Left cardiac atrium (tissue), 4 donors: ENCODE measurements around the gene SCLY. TPM values are rescaled to one million over a fixed set of nuclear protein-coding genes. Genes with fewer than 3 reads are reported as not detected.
"Not testable (repeated sequence)": the region's sequence is repeated elsewhere in the genome, so short reads cannot be mapped to it uniquely, and the experiment has no call there.

Experiments
- ATAC-seq, 2 donors: fragments of 200-7000 bp; cut with Tn5 transposase; one replicate each; pipeline ENCODE4 v1.9.1; 2020; ENCODE audit warnings: mild to moderate bottlenecking in 2 of 2, moderate library complexity in 2 of 2
- DNase-seq: peaks from one replicate; pipeline ENCODE4 v3.0.0-alpha.2; 2020
- intact Hi-C, 2 donors: fragments of 100-400 bp; cut with DNase I; formaldehyde crosslinking; loops; one replicate each; pipeline versions ENCODE4 v1.14.1 to v1.15.1; 2022 to 2023
- long read RNA-seq: library from polyadenylated mRNA; unstranded; transcript quantifications from one replicate; pipeline ENCODE4 v2.0.0, GENCODE V29; 2021
- total RNA-seq, 2 donors: library from RNA; stranded (reverse); fragmentation: NEBNext Ultra II Directional; extraction: Animal tissue kit (Norgen Biotek cat#: 25700); gene quantifications; one replicate each; pipeline ENCODE4 v1.2.1, GENCODE V29; 2021
- donor health status: DM: no; HTN: yes; CAD: no.
- donor health status: DM: no; HTN: yes; CAD: no; lungs with severe emphysema.
- donor health status: DM: yes; HTN: yes; CAD: no.
- donor health status: Dilated cardiomyopathy.

The SCLY gene
- 10 to 100 TPM in 1 of 2 donors, 1 to 10 TPM in 1; 9.6 to 10.9 TPM for total RNA-seq
- long read RNA-seq, transcript SCLY-201 (12 exons, 2,562 nt) = major isoform, 8 of 11 reads
- long read RNA-seq, partial matches to known transcripts = 1 of 11 reads
- long read RNA-seq, other reads (novel, unspliced or antisense) = 0 of 11 reads

GRCh38 chr2:238060542-238061314 lies at the start of gene SCLY:
TSS of gene SCLY (plus strand) at chr2:238061001. CDS start at chr2:238061055, 54 bp downstream.
- intact Hi-C loops = no loop called here
- DNase-seq = peak; percentile 98
- peak; percentile 99 for ATAC-seq

DNA sequence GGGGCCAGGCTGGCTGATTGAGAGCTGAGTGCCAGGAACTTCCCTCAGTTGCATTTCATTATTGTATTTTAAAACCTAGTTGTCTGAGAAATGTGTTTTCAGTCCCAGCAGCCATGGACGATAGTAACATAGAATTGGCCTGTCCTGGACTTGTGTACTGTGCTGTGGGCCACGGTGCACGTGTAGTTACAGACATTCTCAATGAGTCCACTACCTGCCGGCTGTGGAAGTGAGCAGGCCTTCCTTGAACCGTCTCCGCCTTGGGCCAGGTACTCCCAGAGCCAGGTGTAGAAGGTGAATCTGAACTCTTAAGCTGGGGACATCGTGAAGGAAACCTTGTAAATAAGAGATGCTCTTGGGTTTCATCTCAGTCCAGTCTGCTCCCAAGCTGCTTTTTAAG lies 47.0 kb upstream of the SCLY start:
- intact Hi-C loops = no loop called here
- DNase-seq = no peak
- no peak for ATAC-seq

DNA sequence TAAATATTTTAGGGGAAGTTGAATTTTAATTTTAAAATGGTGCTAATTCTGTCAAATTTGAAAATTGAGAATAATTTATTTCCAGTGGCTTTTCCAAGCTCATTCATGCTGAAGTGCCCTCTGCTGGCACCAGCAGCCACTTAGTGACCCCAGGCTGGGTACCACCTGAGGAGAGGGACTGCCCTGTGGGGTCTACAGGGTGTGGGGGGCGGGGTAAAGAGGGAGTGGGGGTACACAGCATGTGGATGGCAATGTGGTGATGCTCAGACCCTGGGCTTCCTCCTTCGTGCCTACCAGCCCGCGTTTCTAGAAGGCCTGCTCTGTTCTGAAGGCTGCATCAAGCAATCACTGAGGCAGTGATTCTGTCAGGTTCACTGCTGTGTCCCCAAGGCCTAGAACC lies 45.1 kb upstream of the SCLY start:
- ATAC-seq = no peak
- DNase-seq = no peak
- intact Hi-C loops = no loop called here

DNA sequence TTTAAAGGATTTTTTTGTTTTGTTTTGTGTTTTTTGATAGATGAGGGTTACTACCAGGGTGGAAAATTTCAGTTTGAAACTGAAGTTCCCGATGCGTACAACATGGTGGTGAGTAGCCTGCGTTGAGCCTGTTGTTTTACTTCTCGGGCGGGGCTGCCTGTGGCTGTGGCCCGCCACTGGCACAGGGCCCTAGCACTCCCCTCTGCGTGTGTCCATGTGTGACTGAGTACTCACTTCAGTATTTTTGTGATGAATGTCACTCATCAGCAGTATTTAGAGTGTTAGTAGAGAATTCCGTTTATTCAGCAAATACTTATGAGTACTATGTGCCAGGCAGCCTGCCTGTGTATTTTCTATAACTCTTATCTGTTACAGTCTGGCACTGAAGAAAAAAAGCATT lies 44.3 kb upstream of the SCLY start:
- DNase-seq (no peak), ATAC-seq (no peak)
- intact Hi-C loops = no loop called here

DNA sequence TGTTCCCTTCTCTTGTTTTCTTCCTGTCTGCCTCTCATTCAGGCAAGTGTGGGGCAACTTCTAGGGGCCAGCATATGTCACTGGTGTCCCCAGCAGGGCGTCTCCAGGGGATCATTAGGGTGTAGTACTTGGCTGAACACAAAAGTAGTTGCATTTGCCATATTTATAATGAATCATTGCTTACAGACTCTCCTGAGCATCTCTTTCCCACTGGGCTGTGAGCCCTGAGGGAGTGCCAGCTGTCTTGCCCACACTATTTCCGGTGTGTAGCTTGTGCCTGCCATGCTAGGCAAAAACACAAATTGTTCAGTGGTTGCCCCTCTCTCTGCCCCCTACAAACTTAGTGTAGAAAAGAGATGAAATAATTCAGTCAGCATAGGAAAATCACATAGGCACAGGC lies 40.8 kb upstream of the SCLY start:
- no peak for DNase-seq
- ATAC-seq = no peak
- intact Hi-C loops = no loop called here

DNA sequence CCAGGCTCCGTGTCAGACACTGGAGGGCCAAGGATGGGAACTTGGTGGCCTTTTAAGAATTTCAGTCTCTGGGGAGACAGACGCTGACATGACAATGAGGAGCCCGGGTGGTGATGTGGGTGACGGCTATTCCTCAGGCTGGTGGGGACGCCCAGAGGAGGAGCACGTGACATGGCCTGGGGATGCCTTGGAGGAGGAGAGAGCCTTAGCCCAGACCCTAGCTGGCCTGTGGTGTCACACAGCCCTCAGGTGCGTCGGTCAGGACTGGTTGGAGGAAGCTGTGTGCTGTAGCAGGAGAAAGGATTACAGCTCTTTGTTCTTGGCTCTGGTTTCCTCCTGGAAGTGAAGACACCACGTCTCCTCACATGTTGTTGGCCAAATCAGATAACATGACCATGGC lies 40.0 kb upstream of the SCLY start:
- no peak for ATAC-seq
- no peak for DNase-seq
- intact Hi-C loops = no loop called here

- ATAC-seq = no peak
- intact Hi-C loops = no loop called here
- DNase-seq = no peak
These were observed 39.5 kb upstream of the SCLY start for GRCh38 chr2:238021327-238021726.

GRCh38 chr2:238022594-238023157 lies 38.1 kb upstream of the SCLY start:
- intact Hi-C loops = no loop called here
- ATAC-seq (no peak), DNase-seq (no peak)

GRCh38 chr2:238023608-238024007 lies 37.2 kb upstream of the SCLY start:
- DNase-seq = no peak
- intact Hi-C loops = no loop called here
- ATAC-seq = no peak

GRCh38 chr2:238024986-238025385 lies 35.8 kb upstream of the SCLY start:
- DNase-seq (no peak), ATAC-seq (peak in 1 of 2 donors; percentile 19)
- intact Hi-C loops = no loop called here

DNA sequence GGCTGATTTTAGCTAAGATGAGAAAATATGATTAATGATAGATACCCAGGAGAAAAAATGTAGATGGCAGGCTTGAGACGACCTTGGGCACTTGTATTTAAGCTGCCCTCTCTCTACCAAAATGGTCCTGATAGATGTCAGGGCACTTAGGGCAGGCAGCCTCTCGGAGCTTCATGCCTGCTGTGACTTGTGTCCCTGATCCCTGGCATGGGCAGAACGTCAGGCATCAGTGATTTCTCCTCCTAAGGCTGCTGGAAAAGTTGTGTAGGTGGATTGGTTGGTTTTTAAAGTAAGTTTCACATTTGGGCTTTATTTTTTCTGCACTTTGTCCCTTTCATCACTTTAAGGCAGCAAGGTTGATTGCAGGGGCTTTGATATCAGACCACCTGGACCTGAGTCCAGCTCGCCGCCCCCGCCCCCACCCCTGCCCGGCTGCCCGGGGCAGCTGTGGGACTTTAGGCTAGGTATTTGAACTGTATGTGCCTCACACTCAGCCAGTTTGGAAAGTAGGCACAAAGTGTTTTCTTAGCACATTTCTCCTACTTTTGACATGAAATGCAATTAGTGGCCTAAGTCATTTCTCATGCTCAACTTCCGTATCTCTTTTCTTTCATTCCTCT lies 35.0 kb upstream of the SCLY start:
- DNase-seq (no peak), ATAC-seq (no peak)
- intact Hi-C loops = no loop called here

- ATAC-seq (no peak), DNase-seq (no peak)
- intact Hi-C loops = no loop called here
These were observed 33.7 kb upstream of the SCLY start for GRCh38 chr2:238027058-238027457.

DNA sequence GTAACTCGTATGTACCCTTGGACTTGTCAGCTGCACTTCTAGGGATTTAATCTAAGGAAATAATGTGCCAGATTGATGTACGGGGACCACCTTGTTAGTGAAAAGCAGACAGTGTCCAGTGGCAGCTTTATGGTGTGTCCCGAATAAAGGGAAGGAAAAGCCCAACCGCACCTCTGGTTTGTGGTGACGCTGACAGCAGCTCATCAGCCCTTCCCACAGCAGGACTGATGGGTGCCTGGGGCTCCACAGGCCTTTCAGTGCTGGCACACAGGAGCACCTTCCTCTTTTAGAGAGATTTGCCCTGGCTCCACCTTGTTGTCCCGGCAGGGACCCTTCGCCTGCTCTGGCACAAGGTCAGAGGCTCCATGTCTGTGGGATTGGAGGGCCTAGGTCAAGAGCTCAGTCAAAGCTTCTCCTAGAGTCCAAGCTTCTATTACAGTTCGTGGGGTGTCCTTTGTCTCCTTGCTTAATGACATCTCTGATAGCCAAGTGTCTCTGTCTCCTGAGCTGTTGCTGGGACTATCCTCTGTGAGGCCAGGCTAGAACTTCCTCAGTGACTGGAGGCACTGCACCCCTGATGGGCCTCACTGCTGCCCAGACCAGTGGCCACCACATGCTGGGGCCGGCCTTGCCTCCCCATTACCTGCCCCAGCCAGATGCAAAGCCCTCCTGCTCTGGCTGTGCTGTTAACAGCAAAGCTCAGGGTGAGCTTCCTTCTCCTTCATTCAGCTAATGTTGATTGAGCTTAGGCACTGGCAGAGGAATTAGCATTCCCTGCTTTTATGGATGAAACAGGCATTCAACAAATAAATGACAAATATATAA lies 33.0 kb upstream of the SCLY start:
- intact Hi-C loops = no loop called here
- DNase-seq (no peak), ATAC-seq (no peak)

- ATAC-seq (no peak), DNase-seq (no peak)
- intact Hi-C loops = no loop called here
These were observed 30.9 kb upstream of the SCLY start for GRCh38 chr2:238029853-238030252.

DNA sequence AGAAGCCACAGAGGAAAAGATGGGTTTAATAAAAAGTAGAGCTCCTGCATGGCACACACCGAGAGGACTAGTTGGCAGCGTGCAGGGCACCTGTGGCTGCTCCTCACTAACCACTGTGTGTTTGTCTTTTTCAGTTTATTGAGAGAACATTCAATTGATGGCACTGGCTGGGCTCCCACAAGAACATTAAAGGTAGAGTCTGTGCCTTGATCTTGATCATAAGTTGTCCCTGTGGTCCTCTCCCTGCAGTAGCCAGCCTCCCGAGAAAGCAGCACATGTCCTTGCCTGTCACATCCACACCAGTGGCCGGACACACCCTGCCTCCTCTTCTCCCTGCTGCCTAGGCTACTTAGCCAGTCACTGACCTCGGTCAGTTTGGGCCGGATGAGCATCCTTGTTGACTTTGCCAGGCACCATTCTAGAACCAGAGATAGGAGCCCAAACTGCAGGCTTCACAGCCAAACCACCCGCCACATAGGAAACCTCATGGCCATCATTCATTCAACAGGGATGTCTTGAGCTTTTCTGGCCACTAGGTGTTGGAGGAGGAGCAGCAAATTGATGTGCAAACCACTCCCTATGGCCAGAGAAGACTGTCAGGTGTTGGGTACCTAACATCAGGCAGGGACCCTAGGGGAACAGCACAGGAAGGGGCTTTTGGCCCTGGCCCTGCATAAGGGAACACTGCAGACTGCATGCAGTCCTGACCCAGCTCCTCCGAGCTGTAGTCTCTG lies 30.2 kb upstream of the SCLY start:
- no peak for ATAC-seq
- intact Hi-C loops = no loop called here
- no peak for DNase-seq

GRCh38 chr2:238031751-238032150 lies 29.1 kb upstream of the SCLY start:
- DNase-seq (no peak), ATAC-seq (no peak)
- intact Hi-C loops = no loop called here

GRCh38 chr2:238032755-238033337 lies 28.0 kb upstream of the SCLY start:
- ATAC-seq (no peak), DNase-seq (no peak)
- intact Hi-C loops = no loop called here

- ATAC-seq, DNase-seq, intact Hi-C loops: not testable (repeated sequence)
These were observed 26.8 kb upstream of the SCLY start for GRCh38 chr2:238033991-238034390.

DNA sequence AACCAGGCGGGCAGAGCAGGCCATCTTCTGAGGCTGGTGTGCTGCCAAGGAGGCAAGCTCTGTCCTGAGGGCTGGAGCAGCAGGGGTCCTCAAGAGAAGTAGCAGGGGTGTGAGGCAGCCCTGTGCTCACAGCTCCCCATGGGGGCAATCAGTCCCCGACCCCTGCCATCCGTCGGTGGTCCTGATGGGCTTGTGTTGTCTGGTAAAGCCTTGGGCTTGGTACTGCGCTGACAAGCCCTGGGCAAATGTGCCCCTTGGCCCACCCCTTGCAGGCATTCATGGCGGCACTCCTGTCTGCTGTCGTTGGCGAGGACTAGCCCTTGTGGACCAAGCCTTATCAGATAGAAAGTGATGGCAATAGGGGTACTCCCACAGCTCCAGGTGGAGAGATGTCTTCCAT lies 22.6 kb upstream of the SCLY start:
- DNase-seq = no peak
- intact Hi-C loops = no loop called here
- no peak for ATAC-seq
